ENCODE measurements around the gene IPMK.

- TF ChIP-seq POLR2A (IDR thresholded peaks at IDR 0.05; ENCODE audit: low read length) (no peak), GATA1 (IDR thresholded peaks at IDR 0.05; ENCODE audit: low read depth, low read length) (no peak)
These were observed 12.8 kb upstream of the IPMK start for GRCh38 chr10:58280477-58280876.
